ENCODE measurements around the gene CYP8B1. TPM values are rescaled to one million over a fixed set of nuclear protein-coding genes. Genes with fewer than 3 reads are reported as not detected.

CYP8B1 gene
- total and polyA plus RNA-seq, 2 donors (not counting 1 experiment from before 2014, with no cell fraction given): not detected

- Histone ChIP-seq H3K27ac (ENCODE audit: insufficient read depth, low read length) (no peak overlapping the region), H3K4me2 (ENCODE audit: extremely low read depth, insufficient read depth, low read length) (no peak overlapping the region), H4K20me1 (ENCODE audit: control insufficient read depth, extremely low read depth, insufficient read depth, low read length) (no peaks in the 10 kb centered on the region), H3K9ac (ENCODE audit: insufficient read depth, low read length) (no peak overlapping the region), H3K4me3 (replicated peaks in 1 of 4; ENCODE audit: control extremely low read depth in 1 of 4, insufficient read depth in 1 of 4, low read depth in 3 of 4, low read length in 4 of 4) (no peak overlapping the region), H3K36me3 (ENCODE audit: control insufficient read depth, insufficient read depth, low read length) (no peaks in the 10 kb centered on the region), H3K4me1 (ENCODE audit: control insufficient read depth, extremely low read depth, insufficient read depth, low read length) (no peaks in the 10 kb centered on the region), H3K9me3 (ENCODE audit: control insufficient read depth, insufficient read depth, low read depth, low read length) (no peaks in the 10 kb centered on the region), H3K79me2 (ENCODE audit: control insufficient read depth, insufficient read depth, low read length) (no peaks in the 10 kb centered on the region), H3K27me3 (ENCODE audit: control insufficient read depth, insufficient read depth, low read length) (no peaks in the 10 kb centered on the region), H2AFZ (ENCODE audit: low read length) (no peak overlapping the region)
- no peak for TF ChIP-seq CTCF (conservative IDR thresholded peaks at IDR 0.05 in 1 of 2, IDR thresholded peaks at IDR 0.05 in 1 of 2; ENCODE audit: low read depth in 1 of 2, low read length in 2 of 2)
- TF ChIP-seq EZH2 (IDR thresholded peaks at IDR 0.05; ENCODE audit: low read length, missing control alignments): no peak
- DNase-seq (ENCODE audit: low read depth in 2 of 2): peak in 1 of 2 donors; percentile 10
These were observed 15.4 kb upstream of the CYP8B1 start for GRCh38 chr3:42891042-42891441.

GRCh38 chr3:42887084-42887483 is 11.4 kb upstream of the CYP8B1 start:
- H3K4me2 ChIP-seq (ENCODE audit: extremely low read depth, insufficient read depth, low read length): no peak overlapping the region
- no peaks in the 10 kb centered on the region for H3K79me2 ChIP-seq (ENCODE audit: control insufficient read depth, insufficient read depth, low read length)
- H3K4me1 ChIP-seq (ENCODE audit: control insufficient read depth, extremely low read depth, insufficient read depth, low read length): no peaks in the 10 kb centered on the region
- no peak for DNase-seq (ENCODE audit: low read depth in 2 of 2)
- no peak overlapping the region for H3K27ac ChIP-seq (ENCODE audit: insufficient read depth, low read length)
- no peak overlapping the region for H2AFZ ChIP-seq (ENCODE audit: low read length)
- H3K27me3 ChIP-seq (ENCODE audit: control insufficient read depth, insufficient read depth, low read length): no peaks in the 10 kb centered on the region
- no peak overlapping the region for H3K9ac ChIP-seq (ENCODE audit: insufficient read depth, low read length)
- TF ChIP-seq EZH2 (IDR thresholded peaks at IDR 0.05; ENCODE audit: low read length, missing control alignments) (no peak), CTCF (conservative IDR thresholded peaks at IDR 0.05 in 1 of 2, IDR thresholded peaks at IDR 0.05 in 1 of 2; ENCODE audit: low read depth in 1 of 2, low read length in 2 of 2) (no peak)
- H3K36me3 ChIP-seq (ENCODE audit: control insufficient read depth, insufficient read depth, low read length): no peaks in the 10 kb centered on the region
- no peaks in the 10 kb centered on the region for H3K9me3 ChIP-seq (ENCODE audit: control insufficient read depth, insufficient read depth, low read depth, low read length)
- H4K20me1 ChIP-seq (ENCODE audit: control insufficient read depth, extremely low read depth, insufficient read depth, low read length): no peaks in the 10 kb centered on the region
- H3K4me3 ChIP-seq (replicated peaks in 1 of 4; ENCODE audit: control extremely low read depth in 1 of 4, insufficient read depth in 1 of 4, low read depth in 3 of 4, low read length in 4 of 4): no peak overlapping the region

GRCh38 chr3:42886294-42886822 is 10.7 kb upstream of the CYP8B1 start:
- H3K4me1 ChIP-seq (ENCODE audit: control insufficient read depth, extremely low read depth, insufficient read depth, low read length): no peaks in the 10 kb centered on the region
- no peak for DNase-seq (ENCODE audit: low read depth in 2 of 2)
- no peaks in the 10 kb centered on the region for H4K20me1 ChIP-seq (ENCODE audit: control insufficient read depth, extremely low read depth, insufficient read depth, low read length)
- H3K9ac ChIP-seq (ENCODE audit: insufficient read depth, low read length): no peak overlapping the region
- no peak overlapping the region for H3K27ac ChIP-seq (ENCODE audit: insufficient read depth, low read length)
- TF ChIP-seq CTCF (conservative IDR thresholded peaks at IDR 0.05 in 1 of 2, IDR thresholded peaks at IDR 0.05 in 1 of 2; ENCODE audit: low read depth in 1 of 2, low read length in 2 of 2) (no peak), EZH2 (IDR thresholded peaks at IDR 0.05; ENCODE audit: low read length, missing control alignments) (no peak)
- H3K27me3 ChIP-seq (ENCODE audit: control insufficient read depth, insufficient read depth, low read length): no peaks in the 10 kb centered on the region
- no peaks in the 10 kb centered on the region for H3K36me3 ChIP-seq (ENCODE audit: control insufficient read depth, insufficient read depth, low read length)
- H3K4me3 ChIP-seq (replicated peaks in 1 of 4; ENCODE audit: control extremely low read depth in 1 of 4, insufficient read depth in 1 of 4, low read depth in 3 of 4, low read length in 4 of 4): no peak overlapping the region
- H3K9me3 ChIP-seq (ENCODE audit: control insufficient read depth, insufficient read depth, low read depth, low read length): no peaks in the 10 kb centered on the region
- no peak overlapping the region for H2AFZ ChIP-seq (ENCODE audit: low read length)
- no peak overlapping the region for H3K4me2 ChIP-seq (ENCODE audit: extremely low read depth, insufficient read depth, low read length)
- no peaks in the 10 kb centered on the region for H3K79me2 ChIP-seq (ENCODE audit: control insufficient read depth, insufficient read depth, low read length)

Data from fibroblast of lung (primary cell).